Measurements from ENCODE around the gene SNRNP48. TPM values are rescaled to one million over a fixed set of nuclear protein-coding genes. Genes with fewer than 3 reads are reported as not detected.

SNRNP48 gene
- total RNA-seq, 3 donors from 2014 or later (not counting 1 experiment from before 2014, with no cell fraction given), result 12.3 to 17.0 (median 14.0) TPM

DNA sequence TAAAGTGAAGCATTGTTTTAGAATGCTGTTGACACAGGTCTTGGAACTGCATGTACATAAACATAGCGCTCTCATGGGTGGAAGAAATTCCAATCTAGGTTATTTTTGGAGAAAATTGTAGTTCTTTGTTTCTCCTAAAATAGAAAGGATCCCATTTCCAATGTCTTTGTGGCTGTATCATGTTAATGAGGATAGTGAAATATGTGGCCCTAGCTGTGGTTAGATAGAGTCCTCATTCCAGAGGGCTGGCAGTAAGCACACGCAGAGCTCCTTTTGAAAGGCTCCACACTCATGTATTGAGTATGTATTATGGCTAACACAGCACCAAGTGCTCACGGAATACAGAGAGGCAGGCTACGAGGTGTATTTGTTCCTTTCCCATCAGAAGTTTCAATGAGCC is 60.9 kb downstream of the SNRNP48 start:
- no peak for ATAC-seq

DNA sequence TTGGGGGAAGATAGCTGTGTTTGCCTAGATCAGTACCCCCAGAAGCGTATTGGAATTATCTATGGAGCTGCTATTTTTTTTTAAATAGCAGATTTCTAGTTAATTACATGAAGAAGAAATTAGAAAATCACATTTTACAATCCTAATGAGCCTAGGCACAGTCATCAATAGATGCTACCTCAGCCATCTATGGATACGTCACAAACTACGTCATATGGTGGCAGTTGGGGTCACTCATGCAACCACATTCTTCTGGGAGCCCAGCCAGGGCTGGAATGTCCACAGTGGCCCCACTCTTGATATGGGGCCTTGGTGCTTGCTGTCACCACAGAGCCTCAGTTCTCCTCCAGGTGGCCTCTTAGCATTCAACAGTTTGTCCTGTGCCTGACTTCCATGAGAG is 63.0 kb downstream of the SNRNP48 start:
- TF ChIP-seq, protein P1, sequence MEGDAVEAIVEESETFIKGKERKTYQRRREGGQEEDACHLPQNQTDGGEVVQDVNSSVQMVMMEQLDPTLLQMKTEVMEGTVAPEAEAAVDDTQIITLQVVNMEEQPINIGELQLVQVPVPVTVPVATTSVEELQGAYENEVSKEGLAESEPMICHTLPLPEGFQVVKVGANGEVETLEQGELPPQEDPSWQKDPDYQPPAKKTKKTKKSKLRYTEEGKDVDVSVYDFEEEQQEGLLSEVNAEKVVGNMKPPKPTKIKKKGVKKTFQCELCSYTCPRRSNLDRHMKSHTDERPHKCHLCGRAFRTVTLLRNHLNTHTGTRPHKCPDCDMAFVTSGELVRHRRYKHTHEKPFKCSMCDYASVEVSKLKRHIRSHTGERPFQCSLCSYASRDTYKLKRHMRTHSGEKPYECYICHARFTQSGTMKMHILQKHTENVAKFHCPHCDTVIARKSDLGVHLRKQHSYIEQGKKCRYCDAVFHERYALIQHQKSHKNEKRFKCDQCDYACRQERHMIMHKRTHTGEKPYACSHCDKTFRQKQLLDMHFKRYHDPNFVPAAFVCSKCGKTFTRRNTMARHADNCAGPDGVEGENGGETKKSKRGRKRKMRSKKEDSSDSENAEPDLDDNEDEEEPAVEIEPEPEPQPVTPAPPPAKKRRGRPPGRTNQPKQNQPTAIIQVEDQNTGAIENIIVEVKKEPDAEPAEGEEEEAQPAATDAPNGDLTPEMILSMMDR (IDR thresholded peaks at IDR 0.05), result no peak
- H3K4me1 Mint-ChIP-seq, result no peaks in the 10 kb centered on the region
- 89% methylated on average over 2 of the region's 3 CpGs for WGBS (ENCODE audit: insufficient coverage)
- Histone ChIP-seq H3K9me3 (ENCODE audit: control insufficient read depth, insufficient read depth, low read length) (no peaks in the 10 kb centered on the region), H3K27ac (ENCODE audit: low read length) (no peak overlapping the region), H3K36me3 (ENCODE audit: control insufficient read depth, insufficient read depth, low read length) (no peaks in the 10 kb centered on the region), H3K27me3 (ENCODE audit: control insufficient read depth, insufficient read depth, low read length) (no peaks in the 10 kb centered on the region), H3K4me3 (ENCODE audit: low read length) (no peak overlapping the region), H3K4me1 (ENCODE audit: control insufficient read depth, insufficient read depth, low read length) (no peaks in the 10 kb centered on the region)
- no peak overlapping the region for H3K27ac Mint-ChIP-seq
- H3K36me3 Mint-ChIP-seq, result no peaks in the 10 kb centered on the region
- intact Hi-C loops (cut with micrococcal nuclease), result no loop called here
- no peak overlapping the region for H3K4me3 Mint-ChIP-seq
- ATAC-seq, result no peak
- H3K27me3 Mint-ChIP-seq (ENCODE audit: low read depth in 2 of 2), result peaks cover 4 to 16% of the 10 kb centered on the region in 2 donors
- no peaks in the 10 kb centered on the region for H3K9me3 Mint-ChIP-seq
- DNase-seq, result no peak

More for the DNA sequence above, 60.9 kb downstream of the SNRNP48 start:
- H3K4me3 Mint-ChIP-seq, result no peak overlapping the region
- no peaks in the 10 kb centered on the region for H3K36me3 Mint-ChIP-seq
- H3K27me3 Mint-ChIP-seq (ENCODE audit: low read depth in 2 of 2), result peaks cover 4 to 16% of the 10 kb centered on the region in 2 donors
- H3K9me3 Mint-ChIP-seq, result no peaks in the 10 kb centered on the region
- H3K27ac Mint-ChIP-seq, result no peak overlapping the region
- no peak overlapping the region for H3K4me3 ChIP-seq (ENCODE audit: low read length)
- DNase-seq, result no peak
- no peaks in the 10 kb centered on the region for H3K27me3 ChIP-seq (ENCODE audit: control insufficient read depth, insufficient read depth, low read length)
- WGBS (ENCODE audit: insufficient coverage), result 93% methylated on average over 4 of the region's 4 CpGs
- no peak overlapping the region for H3K27ac ChIP-seq (ENCODE audit: low read length)
- H3K4me1 ChIP-seq (ENCODE audit: control insufficient read depth, insufficient read depth, low read length), result no peaks in the 10 kb centered on the region
- no peaks in the 10 kb centered on the region for H3K4me1 Mint-ChIP-seq
- no peaks in the 10 kb centered on the region for H3K9me3 ChIP-seq (ENCODE audit: control insufficient read depth, insufficient read depth, low read length)
- intact Hi-C loops (cut with micrococcal nuclease), result no loop called here
- H3K36me3 ChIP-seq (ENCODE audit: control insufficient read depth, insufficient read depth, low read length), result no peaks in the 10 kb centered on the region
- TF ChIP-seq, protein P1 (IDR thresholded peaks at IDR 0.05), result no peak

DNA sequence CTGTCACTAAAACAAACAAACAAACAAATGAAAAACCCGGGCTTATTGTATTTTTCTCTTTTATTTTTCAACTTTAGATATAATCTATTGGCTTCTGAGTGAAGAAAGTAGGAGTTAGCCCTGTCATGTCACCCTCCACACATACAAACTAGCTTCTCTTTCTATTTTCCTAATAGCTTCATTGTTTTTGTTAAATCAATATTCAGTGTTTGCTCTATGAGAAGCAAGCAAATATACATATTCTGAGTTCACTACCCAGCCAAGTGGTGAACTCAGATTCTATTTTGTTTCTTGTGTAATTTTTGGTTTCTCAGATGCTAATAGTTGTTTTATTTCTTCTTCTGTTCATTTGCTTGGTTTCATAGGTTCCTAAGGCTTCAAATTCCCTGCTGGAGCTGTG is 66.4 kb downstream of the SNRNP48 start:
- WGBS (ENCODE audit: insufficient coverage), result no CpG with 5 or more reads among the region's 1 CpG
- DNase-seq (no peak), ATAC-seq (no peak)
- H3K4me1 ChIP-seq (ENCODE audit: control insufficient read depth, insufficient read depth, low read length), result no peaks in the 10 kb centered on the region
- Mint-ChIP-seq H3K27me3 (ENCODE audit: low read depth in 2 of 2) (peaks cover 8 to 20% of the 10 kb centered on the region in 2 donors), H3K4me3 (no peak overlapping the region), H3K36me3 (no peaks in the 10 kb centered on the region), H3K4me1 (no peaks in the 10 kb centered on the region), H3K27ac (no peak overlapping the region), H3K9me3 (no peaks in the 10 kb centered on the region)
- TF ChIP-seq, protein P1 (IDR thresholded peaks at IDR 0.05), result no peak
- H3K27ac ChIP-seq (ENCODE audit: low read length), result no peak overlapping the region
- H3K9me3 ChIP-seq (ENCODE audit: control insufficient read depth, insufficient read depth, low read length), result no peaks in the 10 kb centered on the region
- H3K36me3 ChIP-seq (ENCODE audit: control insufficient read depth, insufficient read depth, low read length), result no peaks in the 10 kb centered on the region
- no peak overlapping the region for H3K4me3 ChIP-seq (ENCODE audit: low read length)
- intact Hi-C loops (cut with micrococcal nuclease), result no loop called here
- no peaks in the 10 kb centered on the region for H3K27me3 ChIP-seq (ENCODE audit: control insufficient read depth, insufficient read depth, low read length)

DNA sequence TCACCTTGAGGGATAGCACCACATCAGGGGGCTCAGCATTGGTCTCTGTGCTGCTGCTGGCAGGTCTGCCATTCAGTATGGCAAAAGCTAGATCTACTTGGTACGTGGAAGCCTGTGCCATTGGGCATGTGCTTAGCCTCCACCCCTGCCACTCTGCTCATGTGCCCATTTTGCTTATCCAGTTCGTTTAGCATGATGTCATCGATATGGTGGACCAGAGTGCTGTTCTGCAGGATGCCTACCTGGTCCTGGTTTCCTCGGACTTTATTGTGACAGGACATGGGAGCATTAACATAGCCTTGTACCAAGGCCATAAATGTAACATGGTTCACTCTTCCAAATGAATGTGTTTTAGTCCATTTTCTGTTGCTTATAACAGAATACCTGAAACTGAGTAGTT is 68.5 kb downstream of the SNRNP48 start:
- H3K27ac Mint-ChIP-seq, result no peak overlapping the region
- Histone ChIP-seq H3K36me3 (ENCODE audit: control insufficient read depth, insufficient read depth, low read length) (no peaks in the 10 kb centered on the region), H3K27me3 (ENCODE audit: control insufficient read depth, insufficient read depth, low read length) (no peaks in the 10 kb centered on the region), H3K9me3 (ENCODE audit: control insufficient read depth, insufficient read depth, low read length) (no peaks in the 10 kb centered on the region), H3K4me3 (ENCODE audit: low read length) (no peak overlapping the region), H3K4me1 (ENCODE audit: control insufficient read depth, insufficient read depth, low read length) (no peaks in the 10 kb centered on the region), H3K27ac (ENCODE audit: low read length) (no peak overlapping the region)
- H3K9me3 Mint-ChIP-seq, result no peaks in the 10 kb centered on the region
- H3K36me3 Mint-ChIP-seq, result no peaks in the 10 kb centered on the region
- H3K4me1 Mint-ChIP-seq, result no peaks in the 10 kb centered on the region
- TF ChIP-seq, protein P1 (IDR thresholded peaks at IDR 0.05), result no peak
- H3K27me3 Mint-ChIP-seq (ENCODE audit: low read depth in 2 of 2), result peaks cover 6 to 26% of the 10 kb centered on the region in 2 donors
- ATAC-seq (no peak), DNase-seq (no peak)
- 86% methylated on average over 4 of the region's 4 CpGs for WGBS (ENCODE audit: insufficient coverage)
- H3K4me3 Mint-ChIP-seq, result no peak overlapping the region
- intact Hi-C loops (cut with micrococcal nuclease), result no loop called here
